HG03139 (cell line): ENCODE results near the gene CLUH.

Experiments
- ATAC-seq: cut with Tn5 transposase; IDR thresholded peaks from one replicate; pipeline ENCODE4 v1.9.1; 2021; ENCODE audit not compliant: unreplicated experiment

CLUH gene, protein sequence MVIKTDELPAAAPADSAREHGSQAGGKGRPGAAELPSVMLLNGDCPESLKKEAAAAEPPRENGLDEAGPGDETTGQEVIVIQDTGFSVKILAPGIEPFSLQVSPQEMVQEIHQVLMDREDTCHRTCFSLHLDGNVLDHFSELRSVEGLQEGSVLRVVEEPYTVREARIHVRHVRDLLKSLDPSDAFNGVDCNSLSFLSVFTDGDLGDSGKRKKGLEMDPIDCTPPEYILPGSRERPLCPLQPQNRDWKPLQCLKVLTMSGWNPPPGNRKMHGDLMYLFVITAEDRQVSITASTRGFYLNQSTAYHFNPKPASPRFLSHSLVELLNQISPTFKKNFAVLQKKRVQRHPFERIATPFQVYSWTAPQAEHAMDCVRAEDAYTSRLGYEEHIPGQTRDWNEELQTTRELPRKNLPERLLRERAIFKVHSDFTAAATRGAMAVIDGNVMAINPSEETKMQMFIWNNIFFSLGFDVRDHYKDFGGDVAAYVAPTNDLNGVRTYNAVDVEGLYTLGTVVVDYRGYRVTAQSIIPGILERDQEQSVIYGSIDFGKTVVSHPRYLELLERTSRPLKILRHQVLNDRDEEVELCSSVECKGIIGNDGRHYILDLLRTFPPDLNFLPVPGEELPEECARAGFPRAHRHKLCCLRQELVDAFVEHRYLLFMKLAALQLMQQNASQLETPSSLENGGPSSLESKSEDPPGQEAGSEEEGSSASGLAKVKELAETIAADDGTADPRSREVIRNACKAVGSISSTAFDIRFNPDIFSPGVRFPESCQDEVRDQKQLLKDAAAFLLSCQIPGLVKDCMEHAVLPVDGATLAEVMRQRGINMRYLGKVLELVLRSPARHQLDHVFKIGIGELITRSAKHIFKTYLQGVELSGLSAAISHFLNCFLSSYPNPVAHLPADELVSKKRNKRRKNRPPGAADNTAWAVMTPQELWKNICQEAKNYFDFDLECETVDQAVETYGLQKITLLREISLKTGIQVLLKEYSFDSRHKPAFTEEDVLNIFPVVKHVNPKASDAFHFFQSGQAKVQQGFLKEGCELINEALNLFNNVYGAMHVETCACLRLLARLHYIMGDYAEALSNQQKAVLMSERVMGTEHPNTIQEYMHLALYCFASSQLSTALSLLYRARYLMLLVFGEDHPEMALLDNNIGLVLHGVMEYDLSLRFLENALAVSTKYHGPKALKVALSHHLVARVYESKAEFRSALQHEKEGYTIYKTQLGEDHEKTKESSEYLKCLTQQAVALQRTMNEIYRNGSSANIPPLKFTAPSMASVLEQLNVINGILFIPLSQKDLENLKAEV (N-terminal part only)

DNA sequence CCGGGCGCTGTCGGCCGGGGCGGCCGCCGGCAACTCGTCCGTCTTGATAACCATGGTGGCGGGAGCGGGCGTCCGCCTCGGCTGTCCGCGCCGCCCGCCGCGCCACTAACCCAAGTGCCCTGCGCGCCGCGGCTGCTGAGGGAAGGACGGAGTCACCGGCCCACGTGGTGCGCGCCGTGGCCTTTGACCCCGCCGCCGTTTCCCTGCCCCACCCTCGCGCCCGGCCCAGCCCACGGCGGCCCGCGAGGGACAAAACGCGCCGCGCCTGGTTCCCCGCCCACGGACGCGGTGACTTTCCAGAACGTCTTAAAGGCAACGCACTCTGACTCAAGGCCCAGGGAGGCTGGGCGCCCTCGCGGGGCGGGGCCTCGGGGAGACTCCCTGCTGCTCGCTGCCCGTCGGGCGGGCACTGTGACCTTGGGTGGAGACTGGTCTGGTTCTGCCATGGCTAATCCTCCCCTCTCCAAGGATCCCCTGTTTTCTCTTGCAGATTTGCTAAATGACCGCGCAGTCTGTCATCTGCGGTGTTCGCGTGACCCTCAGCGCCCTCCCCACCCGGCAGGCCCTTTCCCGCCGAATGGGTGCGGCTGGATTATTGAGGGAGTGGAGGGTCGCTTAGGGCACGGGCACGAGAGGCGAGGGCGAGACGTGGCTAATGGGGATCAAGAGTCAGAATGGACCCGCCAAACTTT is at the start of gene CLUH:
Gene CLUH (minus strand): TSS at position 157 of the 692 bp plus-strand sequence. CDS start 103 bp downstream, at position 54.
- ATAC-seq: peak; percentile 60

DNA sequence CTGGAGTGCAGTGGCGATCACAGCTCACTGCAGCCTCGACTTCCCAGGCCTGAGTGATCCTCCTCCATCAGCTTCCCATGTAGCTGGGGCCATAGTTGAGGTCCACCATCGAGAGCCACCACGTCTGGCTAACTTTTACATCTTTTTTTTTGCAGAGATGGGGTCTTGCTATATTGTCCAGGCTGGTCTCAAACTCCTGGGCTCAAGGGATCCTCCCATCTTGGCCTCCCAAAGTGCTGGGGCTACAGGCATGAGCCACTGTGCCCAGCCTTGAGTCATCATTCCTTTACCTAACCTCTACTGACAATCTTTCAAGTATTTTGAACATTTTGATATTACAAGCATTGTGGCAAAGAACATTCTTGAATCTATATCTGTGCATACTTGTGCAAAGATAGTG is 47.3 kb upstream of the CLUH start:
- no peak for ATAC-seq

DNA sequence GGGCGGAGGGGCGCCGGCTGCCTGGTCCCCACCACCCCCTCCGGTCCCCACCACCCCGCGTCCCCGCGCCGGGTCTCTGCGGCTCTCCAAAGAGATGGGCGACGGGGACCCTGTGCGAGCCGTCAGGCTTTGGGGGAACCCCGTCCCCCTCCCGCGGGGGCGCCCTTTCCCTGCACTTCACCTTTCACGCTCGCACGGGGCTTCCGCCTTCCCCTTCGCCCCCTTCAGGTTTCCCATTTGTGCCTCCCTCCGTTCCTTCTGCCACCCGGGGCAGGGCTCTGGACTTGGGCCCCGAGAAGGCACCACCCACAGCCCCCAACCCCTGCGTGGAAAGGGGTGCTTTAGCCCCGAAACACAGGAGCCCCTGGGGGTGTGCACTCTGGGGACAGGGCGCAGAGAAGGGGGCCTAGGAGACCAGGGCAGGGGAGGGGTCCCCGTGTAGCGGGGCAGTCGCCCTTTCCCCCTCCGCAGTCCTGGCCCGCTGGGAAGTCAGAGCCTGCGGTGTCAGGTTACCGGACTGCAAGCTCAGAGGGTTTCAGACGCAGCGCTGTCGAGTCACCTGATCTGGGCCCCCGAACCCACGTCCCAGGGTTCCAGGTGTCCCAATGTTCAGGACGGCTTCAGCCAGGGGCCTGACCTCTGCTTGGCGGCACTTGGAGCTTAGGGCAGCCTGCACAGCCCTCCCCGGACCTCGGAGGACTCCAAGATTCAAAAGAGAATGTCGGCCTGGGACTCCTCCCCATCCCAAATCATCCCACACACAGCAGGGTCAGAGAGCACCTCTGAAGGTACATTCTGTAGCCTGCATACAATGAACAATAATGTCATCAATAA is 44.5 kb upstream of the CLUH start:
- no peak for ATAC-seq

DNA sequence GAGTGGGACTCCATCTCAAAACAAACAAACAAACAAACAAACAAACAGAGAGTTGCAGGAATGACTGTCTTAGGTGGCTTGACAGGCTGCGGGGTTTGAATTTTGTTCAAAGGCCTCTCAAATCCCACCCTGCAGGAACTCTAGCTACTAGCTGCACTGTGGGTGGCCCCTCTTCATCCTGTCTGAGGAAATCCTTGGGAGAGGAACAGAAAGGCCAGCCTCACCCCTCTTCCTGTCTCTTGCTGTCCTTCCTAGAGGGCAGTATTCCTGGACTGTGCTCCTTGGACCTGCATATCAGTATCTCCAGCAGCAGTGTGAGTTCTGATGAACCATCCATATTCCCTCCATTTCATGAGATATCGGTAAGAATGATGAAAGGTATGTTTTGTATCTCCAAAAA is 39.9 kb upstream of the CLUH start:
- ATAC-seq: no peak

DNA sequence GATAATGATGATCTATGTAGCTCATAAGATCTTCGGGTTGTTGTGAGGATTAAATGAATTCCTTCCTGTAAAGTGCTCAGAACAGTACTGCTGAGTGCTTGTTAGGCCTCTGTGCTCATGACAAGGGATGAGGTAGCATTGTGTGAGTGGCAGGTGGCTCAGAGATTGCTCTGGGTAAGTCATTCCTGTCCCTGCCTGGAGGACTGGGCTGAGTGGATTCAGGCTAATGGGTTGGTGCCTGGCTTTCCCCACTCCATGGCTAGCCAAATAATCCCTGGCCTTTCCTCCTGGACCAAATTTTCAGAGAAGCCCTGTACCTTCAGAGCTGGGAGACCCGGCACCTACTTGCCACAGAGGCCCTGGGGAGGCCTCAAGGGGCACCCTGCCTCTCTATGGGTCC is 39.2 kb upstream of the CLUH start:
- ATAC-seq: no peak

DNA sequence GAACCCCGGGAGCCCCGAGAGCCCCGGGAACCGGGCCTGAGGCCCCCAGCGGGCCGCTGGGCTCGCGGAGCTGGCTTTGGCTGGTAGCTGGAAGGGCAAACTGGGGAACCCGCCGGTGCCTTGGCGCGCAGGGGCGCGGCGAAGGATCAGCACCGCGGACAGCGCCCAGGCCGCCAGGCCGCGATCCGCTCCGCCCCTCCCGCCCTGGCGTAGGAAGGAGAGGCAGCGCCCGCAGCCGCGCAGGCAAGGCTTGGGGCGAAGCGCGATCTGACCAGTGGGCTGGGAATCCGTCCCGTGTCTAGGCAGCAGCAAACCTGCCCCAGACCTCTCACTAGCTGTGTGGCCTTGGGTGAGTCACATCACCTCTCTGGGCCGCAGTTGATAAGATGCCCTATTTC is 38.2 kb upstream of the CLUH start:
- ATAC-seq: no peak

DNA sequence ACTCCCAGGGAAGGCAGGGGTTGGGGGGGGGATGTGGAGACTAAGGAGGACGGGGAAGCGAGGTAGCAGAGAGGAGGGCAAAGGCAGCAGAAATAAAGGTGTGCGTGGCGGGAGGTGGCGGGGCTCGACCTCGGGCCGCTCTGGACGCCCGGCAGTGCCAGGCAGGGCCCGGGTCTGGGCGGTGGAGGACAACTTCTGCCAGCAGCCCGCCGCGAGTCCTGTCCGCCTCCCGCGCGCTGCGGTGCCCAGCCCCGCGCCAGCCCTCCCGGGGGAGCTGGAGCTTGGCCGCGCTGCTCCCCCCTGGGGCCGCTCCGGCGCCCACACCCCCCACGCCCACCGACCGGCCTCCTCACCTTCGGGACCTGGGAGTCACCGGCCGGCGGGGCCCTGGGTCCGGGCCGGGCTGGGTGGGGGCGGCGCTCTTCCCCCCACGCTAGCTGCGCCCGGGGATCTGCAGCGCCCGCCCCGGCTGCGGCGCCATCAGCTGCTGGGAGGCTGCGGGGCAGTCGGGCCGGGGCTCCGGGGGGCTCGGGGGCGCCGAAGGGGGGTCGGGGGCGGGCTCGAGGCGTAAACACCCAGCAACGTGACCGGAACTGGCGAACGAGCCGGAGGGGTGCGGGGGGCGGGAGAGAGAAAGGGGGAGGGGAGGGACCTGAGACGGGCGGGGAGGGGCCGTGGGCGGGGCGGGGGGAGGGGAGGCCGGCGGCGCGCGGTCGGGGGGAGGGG is 37.7 kb upstream of the CLUH start, which contains the start of gene CCDC92B:
Gene CCDC92B (minus strand): TSS at position 595 of the 726 bp plus-strand sequence. CDS start 14,507 bp downstream, outside the sequence.
- ATAC-seq: no peak

DNA sequence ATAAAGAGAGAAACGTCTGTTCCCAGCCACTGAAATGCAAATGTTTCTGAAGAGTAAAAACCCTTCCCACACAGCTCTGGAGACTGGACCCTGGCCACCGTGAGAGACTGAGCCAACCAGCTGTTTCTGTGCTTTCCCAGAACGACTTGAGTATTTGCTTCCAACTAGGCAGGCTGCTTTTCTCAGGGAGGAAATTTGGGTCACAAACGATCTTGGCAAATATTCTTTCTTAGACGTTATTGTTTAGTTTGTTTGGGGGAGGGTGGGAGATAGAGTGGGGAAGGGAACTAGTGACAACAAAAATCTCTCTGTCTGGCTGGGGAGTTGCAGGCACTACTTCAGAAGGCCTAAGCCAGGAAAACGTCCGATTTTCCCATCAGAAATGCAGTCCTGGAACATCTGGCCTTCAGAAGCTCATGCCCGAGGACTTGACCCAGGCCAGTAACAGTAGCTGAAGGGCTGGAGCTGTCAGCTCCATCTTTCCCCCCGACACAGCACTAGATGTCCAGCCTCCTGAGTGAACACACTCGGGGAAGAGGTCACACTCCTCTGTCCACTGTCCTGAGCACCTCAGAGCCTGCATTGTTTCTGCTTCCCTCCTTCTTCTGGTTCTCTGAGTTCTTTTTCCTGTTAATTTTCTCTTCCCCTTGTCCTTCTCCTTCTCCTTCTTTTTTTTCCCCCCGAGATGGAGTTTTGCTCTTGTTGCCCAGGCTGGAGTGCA is 33.9 kb upstream of the CLUH start:
- no peak for ATAC-seq

DNA sequence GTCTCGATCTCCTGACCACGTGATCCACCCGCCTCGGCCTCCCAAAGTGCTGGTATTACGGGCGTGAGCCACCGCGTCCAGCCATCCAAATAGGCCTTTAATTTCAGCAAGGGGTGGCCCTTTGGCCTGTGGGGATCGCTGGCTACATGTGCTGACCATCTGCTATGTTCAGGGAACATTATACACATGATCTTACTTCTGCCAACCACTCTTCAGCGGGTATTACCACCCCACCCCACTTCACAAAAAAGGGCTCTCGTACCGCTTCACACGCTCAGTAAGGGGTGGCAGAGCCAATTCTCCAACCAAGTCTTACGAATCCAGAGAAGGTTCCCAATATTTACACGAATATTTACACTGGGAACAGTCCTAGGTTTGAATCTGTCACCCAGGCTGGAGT is 26.1 kb upstream of the CLUH start:
- ATAC-seq: no peak

DNA sequence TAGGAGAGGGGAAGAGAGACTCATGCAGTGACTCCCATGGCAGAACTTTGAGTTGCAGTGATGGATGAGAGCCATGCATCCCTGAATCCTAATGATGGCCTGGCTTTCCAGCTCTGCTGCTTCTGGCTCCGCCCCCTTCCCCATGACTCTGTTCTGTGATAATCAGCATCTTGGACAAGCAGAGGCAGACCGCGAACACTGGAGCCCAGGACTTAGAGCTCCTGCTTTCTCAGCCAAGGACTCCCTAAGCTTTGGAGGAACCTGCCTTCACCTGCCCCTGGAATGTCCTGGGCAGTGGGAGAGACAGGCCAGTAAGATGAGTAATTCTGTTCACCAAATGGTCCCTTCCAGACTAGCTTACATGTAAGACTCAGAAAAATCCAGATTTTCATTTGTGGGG is 25.4 kb upstream of the CLUH start:
- ATAC-seq: no peak

DNA sequence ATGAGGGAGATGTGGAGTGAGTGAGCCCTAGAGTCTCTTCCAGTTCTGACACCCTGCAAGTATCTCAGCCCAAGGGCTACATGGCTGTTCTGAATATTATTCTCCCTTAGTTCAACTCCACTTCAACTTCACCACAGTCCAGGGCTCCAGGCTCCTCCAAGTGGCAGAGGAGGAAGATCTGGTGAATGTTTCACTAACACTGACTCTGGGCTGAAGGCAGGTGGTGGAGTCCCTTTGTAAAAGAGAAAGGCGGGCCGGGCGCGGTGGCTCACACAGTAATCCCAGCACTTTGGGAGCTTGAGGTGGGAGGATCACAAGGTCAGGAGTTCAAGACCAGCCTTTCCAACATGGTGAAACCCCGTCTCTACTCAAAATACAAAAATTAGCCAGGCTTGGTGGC is 24.3 kb upstream of the CLUH start:
- no peak for ATAC-seq

DNA sequence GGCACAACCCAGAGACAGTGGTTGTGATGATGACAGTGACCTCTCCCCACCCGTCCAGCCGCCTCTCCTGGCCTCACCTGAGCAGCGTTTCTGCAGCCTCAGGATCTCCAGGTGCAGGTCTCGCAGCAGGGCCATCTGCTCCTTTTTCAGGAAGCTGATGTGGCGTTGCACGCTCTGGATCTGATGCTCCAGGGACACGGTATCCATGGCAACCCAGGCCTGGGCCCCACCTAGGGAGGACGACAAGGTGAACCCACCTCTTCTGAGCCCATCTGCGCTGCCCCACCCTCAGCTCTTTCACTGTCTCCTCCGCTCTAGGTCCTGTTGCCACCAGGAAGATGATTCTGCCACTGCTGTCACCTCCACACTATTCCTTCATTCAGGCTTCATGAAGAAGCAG is 23.4 kb upstream of the CLUH start:
- ATAC-seq: no peak

DNA sequence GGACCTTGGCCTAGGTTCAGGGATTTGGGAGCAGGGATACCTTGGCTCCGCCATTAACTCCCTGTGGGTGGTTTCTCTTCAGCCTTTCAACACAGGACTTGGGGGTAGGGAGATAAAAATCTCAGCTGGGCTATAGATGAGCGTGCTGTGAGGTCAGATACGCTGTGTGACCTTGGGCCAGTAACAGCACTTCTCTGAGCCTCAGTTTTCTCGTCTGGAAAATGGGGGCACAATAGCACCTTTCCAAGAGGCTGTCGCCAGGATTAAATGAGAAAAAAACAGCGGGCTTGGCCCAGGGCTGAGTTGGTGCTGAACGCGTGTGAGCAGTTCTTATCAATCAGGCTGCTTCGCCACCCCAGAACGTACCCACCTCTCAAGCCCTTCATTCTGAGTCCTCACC is 20.2 kb upstream of the CLUH start:
- no peak for ATAC-seq

DNA sequence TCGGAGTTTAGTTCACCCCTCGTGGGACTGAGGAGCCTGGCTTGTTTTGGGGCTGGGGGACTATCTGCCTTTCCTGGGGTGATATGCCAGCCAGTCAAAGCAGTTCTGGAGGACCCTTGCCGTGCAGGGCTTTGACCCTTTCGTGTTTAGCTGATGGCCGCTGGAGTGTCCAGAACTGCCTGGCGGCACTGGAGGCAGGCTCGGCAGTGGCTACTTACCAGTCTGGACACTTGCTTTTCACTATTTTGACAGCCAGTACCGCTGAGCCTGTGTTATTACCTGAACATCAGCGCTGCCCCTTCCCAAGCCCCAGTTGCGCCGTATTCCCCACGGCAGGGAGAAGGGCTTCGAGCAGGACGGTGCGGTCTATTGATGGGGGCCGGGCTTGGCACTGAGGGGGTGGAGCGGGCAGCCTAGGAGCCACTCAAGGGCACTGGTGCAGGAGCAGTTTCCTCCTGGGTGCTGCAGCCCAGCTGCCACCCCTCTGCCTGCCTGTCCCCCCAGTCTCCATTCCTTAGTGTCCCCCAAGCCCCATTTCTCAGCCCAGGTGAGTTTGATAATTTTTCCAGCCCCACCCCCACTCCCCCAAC is 19.3 kb upstream of the CLUH start:
- ATAC-seq: no peak

DNA sequence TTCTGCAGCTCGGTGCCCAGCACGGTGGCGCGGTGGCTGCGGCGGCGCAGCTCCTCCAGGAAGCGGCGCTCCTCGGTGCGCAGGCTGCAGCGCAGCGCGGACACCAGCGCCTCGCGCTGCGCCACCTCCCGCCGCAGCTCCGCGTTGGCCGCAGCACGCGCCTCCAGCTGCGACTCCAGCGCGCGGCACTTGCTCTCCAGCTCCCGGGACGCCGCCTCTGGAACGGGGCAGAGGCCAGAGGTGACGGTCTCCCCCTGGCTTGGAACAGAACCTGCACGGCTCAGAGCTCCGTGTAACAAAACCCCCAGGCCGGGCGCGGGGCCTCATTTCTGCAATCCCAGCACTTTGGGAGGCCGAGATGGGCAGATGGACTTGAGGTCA is 13.2 kb upstream of the CLUH start:
- ATAC-seq: no peak

DNA sequence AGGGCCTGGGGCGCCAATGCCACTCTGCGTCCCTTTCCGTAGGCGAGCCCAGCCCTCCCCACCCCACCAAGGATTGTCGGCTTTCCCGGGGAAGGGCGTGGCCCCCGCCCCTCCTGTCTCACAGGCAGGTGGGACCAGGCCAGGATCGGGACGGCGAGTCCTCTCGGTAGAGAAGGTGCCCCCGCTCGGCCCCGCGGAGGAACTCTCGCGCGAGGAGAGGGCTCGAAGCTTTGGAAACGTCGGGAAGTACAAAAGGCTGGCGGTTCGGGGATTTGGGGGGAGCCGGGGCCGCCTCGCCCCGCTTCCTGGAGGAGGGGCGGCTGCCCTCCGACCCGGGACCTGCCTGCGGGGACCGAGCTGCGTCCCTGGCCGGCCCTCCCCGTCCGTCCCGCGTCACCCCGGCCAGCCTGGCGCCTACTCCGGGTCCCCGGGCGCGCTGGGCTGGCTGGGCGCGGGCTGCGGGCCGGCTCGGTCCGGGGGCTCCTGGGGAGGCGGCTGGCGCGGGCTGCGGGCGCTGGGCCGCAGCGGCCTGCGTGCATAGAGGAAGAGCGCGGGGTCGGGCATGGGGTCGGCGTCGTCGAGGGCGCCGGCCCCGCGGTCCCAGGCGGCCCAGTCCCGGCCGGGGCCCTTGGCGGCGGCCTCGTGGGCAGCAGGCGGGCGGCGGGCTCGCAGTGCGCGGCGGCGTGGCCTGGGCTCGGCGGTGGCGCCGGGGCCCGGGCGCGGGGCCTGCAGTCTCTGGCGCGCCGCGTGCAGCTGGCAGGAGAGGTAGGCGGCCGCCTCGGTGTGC is 12.6 kb upstream of the CLUH start:
- no peak for ATAC-seq

DNA sequence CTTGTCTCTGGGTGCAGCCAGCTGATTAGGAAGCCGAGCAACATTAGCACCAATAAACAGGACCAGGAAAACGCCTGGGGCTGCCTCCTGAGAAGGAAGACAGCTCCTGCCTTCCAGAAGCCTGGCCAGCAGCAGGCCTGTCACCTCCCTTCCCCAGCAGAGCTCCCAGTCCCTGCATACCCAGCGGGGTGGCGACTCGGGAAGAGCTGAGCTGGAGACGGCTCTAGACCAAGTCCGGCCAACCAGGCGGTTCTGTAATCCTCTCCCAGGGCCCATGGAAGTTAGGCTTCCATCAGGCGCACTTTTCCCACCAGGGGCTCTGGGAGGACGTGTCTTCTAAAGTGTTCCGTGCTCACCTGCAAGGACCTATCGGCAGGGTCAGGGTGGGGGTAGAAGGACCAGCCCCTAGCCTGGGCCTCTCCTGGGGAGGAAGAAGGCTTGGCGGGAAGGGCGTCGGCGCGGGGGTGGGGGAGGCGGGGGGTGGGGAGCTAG is 12.0 kb upstream of the CLUH start:
- ATAC-seq: no peak
